ENCODE measurements around the gene MLYCD. TPM values are rescaled to one million over a fixed set of nuclear protein-coding genes. Genes with fewer than 3 reads are reported as not detected.

Gene MLYCD
- total and polyA plus RNA-seq, 4 donors: 1.6 to 9.2 (median 6.8) TPM

DNA sequence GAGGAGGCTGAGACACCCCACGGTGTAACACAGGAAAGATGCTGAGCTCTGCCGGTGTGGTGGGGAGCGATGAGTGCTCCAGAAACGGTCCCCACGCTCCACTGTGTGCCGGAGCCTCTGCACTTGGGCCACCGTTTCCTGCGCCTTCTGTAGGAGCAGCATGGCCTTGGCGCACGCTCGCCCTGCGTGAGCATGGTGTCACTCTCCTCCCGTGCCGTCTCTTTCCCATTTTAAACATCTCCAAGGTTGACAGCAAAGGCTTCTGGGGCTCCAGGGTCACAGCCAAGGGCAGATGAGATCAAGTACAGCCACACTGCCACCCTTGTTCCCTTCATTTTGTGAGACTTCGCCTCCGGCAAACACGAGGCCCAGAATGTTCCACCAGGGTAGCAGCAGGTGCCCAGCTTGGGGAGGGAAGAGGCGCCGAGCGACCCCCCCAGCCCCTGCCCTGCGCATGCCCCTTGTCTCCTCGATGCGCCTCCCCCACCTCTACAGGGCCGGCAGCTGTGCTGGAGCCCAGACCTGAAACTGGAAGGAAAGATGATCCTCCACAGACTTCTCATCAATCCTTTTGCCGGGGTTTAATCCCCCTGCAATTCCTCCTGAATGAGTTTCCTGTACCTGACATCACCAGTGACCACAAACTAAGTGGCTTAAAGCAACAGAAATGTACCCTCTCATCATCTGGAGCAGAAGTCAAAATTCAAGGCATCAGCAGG lies 34.2 kb downstream of the MLYCD start:
- H3K36me3 ChIP-seq (ENCODE audit: control insufficient read depth in 1 of 2, insufficient read depth in 2 of 2, low read length in 1 of 2): no peaks in the 10 kb centered on the region
- H3K27me3 ChIP-seq (ENCODE audit: control insufficient read depth in 1 of 2, insufficient read depth in 2 of 2, low read length in 1 of 2): no peaks in the 10 kb centered on the region
- H3K9me3 ChIP-seq (ENCODE audit: control insufficient read depth, low read length): no peaks in the 10 kb centered on the region
- DNase-seq: no peak
- H3K4me1 ChIP-seq (ENCODE audit: control insufficient read depth in 1 of 2, insufficient read depth in 2 of 2, low read length in 2 of 2): no peaks in the 10 kb centered on the region
- no peak overlapping the region for H3K27ac ChIP-seq (ENCODE audit: low read depth in 1 of 2, low read length in 2 of 2)
- intact Hi-C loops (cut with DNase I): no loop called here
- ATAC-seq (ENCODE audit: low FRiP score): no peak
- 85 to 88% methylated on average over 25 of the region's 25 CpGs for WGBS, 2 donors
- no peak overlapping the region for H3K4me3 ChIP-seq (ENCODE audit: low read length in 2 of 2)

DNA sequence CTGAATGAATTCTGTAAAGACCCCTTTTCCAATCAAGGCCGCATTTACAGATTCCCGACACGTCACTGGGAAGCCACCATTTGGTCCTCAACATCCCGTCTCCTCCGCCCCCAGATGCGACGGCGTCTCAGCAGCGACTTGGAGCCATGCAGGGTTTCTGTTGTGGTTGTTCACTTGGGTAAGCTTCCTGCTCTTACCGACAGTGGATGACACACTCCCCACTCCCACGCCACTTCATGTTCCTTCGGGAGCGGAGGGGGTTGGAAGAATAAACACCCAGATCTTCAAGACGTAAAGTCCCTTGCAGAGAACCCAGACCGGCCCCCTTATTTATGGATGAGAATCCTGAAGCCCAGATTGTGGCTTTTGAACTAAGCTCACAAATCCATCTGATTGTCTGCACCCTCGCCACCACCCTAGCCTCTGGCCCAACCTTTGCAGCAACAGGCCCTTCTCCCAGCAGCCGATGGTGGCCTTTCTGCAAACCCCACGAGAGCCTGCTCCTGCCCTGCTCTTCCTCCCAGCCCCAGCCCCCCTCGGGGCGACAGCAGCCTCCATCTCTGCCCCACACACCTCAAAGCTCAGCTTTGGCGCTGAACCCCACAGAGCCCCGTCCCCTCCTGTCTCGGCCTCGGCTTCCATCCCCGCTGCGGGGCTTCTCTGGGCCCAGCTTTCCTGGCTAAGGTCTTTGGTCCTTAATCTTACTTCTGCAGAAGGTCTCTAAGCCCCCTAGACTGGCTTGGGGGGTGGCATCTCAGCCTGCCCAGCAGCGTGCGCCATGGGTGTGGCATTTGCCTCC lies 35.2 kb downstream of the MLYCD start:
- H3K27me3 ChIP-seq (ENCODE audit: control insufficient read depth in 1 of 2, insufficient read depth in 2 of 2, low read length in 1 of 2): no peaks in the 10 kb centered on the region
- no peak overlapping the region for H3K4me3 ChIP-seq (ENCODE audit: low read length in 2 of 2)
- no peak overlapping the region for H3K27ac ChIP-seq (ENCODE audit: low read depth in 1 of 2, low read length in 2 of 2)
- ATAC-seq (ENCODE audit: low FRiP score): no peak
- intact Hi-C loops (cut with DNase I): no loop called here
- no peaks in the 10 kb centered on the region for H3K4me1 ChIP-seq (ENCODE audit: control insufficient read depth in 1 of 2, insufficient read depth in 2 of 2, low read length in 2 of 2)
- no peaks in the 10 kb centered on the region for H3K36me3 ChIP-seq (ENCODE audit: control insufficient read depth in 1 of 2, insufficient read depth in 2 of 2, low read length in 1 of 2)
- DNase-seq: no peak
- H3K9me3 ChIP-seq (ENCODE audit: control insufficient read depth, low read length): no peaks in the 10 kb centered on the region
- 70 to 73% methylated on average over 28 of the region's 28 CpGs for WGBS, 2 donors

DNA sequence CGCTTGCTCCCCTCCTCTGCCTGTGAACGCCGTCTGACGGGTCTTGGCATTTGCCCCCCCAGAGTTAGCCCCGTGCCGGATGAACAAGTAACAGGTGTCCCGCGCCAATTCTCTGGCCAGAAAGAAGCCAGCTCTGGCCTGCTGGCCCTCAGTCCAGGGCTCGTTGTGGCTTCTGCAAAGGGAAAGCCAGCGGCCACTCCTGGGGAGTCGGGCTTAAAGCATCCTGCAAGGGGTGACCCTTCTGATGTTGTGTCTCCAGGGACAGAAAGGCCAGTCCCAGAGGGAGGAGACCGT lies 35.7 kb downstream of the MLYCD start:
- no peak overlapping the region for H3K4me3 ChIP-seq (ENCODE audit: low read length in 2 of 2)
- H3K27me3 ChIP-seq (ENCODE audit: control insufficient read depth in 1 of 2, insufficient read depth in 2 of 2, low read length in 1 of 2): no peaks in the 10 kb centered on the region
- no peaks in the 10 kb centered on the region for H3K9me3 ChIP-seq (ENCODE audit: control insufficient read depth, low read length)
- no peaks in the 10 kb centered on the region for H3K4me1 ChIP-seq (ENCODE audit: control insufficient read depth in 1 of 2, insufficient read depth in 2 of 2, low read length in 2 of 2)
- ATAC-seq (ENCODE audit: low FRiP score): no peak
- WGBS, 2 donors: 57 to 60% methylated on average over 12 of the region's 12 CpGs
- no peak for DNase-seq
- H3K27ac ChIP-seq (ENCODE audit: low read depth in 1 of 2, low read length in 2 of 2): no peak overlapping the region
- intact Hi-C loops (cut with DNase I): no loop called here
- no peaks in the 10 kb centered on the region for H3K36me3 ChIP-seq (ENCODE audit: control insufficient read depth in 1 of 2, insufficient read depth in 2 of 2, low read length in 1 of 2)

DNA sequence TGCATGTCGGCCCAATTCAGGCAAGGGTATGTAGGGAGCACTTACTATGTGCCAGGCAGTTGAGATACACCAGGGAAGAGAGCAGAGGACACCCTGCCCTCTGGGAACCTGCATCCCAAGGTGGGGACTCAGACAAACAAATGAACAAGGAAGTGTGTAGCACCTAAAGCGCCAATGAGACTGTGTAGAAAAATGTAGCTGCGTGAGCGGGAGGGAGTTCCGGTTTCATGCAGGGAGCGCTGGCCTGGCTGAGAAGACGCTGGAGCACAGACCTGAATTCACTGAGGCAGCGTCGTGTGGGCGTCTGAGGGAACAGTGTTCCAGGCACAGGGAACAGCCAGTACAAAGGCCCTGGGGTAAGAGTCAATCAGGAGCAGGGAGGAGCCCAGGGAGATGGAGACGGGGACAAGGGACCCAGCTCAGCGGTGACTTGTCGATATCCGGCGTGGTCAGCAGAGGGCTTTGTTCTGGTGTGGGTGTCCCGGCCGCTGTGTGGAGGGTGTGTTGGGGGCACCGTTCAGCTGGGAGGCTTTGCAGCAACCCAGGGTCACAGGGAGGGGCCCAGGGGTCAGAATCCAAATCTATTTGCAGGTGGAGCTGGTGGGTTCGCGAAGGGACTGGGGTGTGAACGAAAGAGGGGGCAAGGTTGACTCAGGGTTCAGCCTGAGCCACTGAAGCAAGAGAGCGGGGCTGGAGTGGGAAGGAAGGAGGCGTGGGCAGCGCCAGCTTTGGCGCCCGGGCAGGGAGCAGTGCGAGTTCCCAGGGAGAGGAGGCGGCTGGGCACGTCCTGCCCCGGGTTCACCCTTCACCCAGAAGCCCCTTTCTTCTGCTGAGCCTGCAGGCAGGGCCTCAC lies 36.3 kb downstream of the MLYCD start:
- Histone ChIP-seq H3K27me3 (ENCODE audit: control insufficient read depth in 1 of 2, insufficient read depth in 2 of 2, low read length in 1 of 2) (no peaks in the 10 kb centered on the region), H3K4me3 (ENCODE audit: low read length in 2 of 2) (no peak overlapping the region), H3K36me3 (ENCODE audit: control insufficient read depth in 1 of 2, insufficient read depth in 2 of 2, low read length in 1 of 2) (no peaks in the 10 kb centered on the region), H3K27ac (ENCODE audit: low read depth in 1 of 2, low read length in 2 of 2) (no peak overlapping the region), H3K9me3 (ENCODE audit: control insufficient read depth, low read length) (no peaks in the 10 kb centered on the region), H3K4me1 (ENCODE audit: control insufficient read depth in 1 of 2, insufficient read depth in 2 of 2, low read length in 2 of 2) (no peaks in the 10 kb centered on the region)
- DNase-seq: no peak
- WGBS, 2 donors: 87 to 90% methylated on average over 26 to 30 of the region's 30 CpGs
- ATAC-seq (ENCODE audit: low FRiP score): no peak
- intact Hi-C loops (cut with DNase I): no loop called here

DNA sequence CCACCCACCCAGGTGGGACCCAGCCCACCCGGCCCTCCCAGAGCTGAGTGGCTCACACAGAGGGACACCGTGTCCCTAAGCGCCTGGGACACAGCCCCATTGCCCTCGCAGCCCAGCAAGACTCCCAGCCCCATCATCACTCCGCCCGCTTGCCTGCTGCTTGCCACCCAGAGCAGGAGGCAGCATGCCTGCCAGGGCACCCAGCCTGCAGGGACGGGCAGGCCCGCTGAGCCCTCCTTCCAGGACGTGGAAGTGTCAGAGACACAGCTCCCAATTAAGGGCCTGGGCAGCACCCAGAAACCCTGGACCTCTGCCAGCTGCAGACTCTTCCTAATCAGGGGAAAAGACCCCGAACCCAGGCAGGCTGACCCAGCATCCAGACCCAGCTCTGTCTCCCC lies 36.9 kb downstream of the MLYCD start:
- Histone ChIP-seq H3K9me3 (ENCODE audit: control insufficient read depth, low read length) (no peaks in the 10 kb centered on the region), H3K4me3 (ENCODE audit: low read length in 2 of 2) (no peak overlapping the region), H3K27ac (ENCODE audit: low read depth in 1 of 2, low read length in 2 of 2) (no peak overlapping the region), H3K4me1 (ENCODE audit: control insufficient read depth in 1 of 2, insufficient read depth in 2 of 2, low read length in 2 of 2) (no peaks in the 10 kb centered on the region), H3K36me3 (ENCODE audit: control insufficient read depth in 1 of 2, insufficient read depth in 2 of 2, low read length in 1 of 2) (no peaks in the 10 kb centered on the region), H3K27me3 (ENCODE audit: control insufficient read depth in 1 of 2, insufficient read depth in 2 of 2, low read length in 1 of 2) (no peaks in the 10 kb centered on the region)
- intact Hi-C loops (cut with DNase I): no loop called here
- ATAC-seq (ENCODE audit: low FRiP score): no peak
- 78 to 83% methylated on average over 10 of the region's 10 CpGs for WGBS, 2 donors
- DNase-seq: no peak

DNA sequence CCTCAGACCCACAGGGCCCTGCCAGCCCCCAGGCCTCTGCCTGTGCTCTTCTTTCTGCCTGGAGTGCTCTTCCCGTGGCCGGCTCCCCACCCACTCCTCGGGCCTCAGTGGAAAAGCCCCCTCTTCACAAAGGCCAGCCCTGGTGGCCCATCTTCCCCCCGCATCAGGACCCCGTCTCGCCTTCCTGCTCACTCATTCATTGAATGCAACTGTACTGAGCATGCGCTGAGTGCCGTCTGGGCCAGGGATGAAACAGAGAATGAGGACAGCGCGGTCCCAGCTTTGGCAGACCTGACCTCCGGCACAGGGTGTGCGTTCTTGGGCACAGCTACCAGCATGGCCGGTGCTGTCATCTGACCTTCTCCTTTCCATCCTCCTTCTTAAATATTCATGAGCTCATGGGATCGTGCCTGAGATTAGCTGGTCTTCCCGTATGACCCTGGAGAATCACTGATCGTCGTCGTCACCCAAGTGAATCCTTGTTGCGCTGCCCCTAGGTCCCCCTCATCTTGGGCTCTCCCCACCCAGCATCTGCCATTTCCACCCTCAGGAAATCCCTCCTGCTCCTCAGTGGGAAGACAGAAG lies 37.8 kb downstream of the MLYCD start:
- ATAC-seq (ENCODE audit: low FRiP score) (no peak), DNase-seq (peak in 1 of 2 donors; percentile 61)
- no peaks in the 10 kb centered on the region for H3K36me3 ChIP-seq (ENCODE audit: control insufficient read depth in 1 of 2, insufficient read depth in 2 of 2, low read length in 1 of 2)
- H3K9me3 ChIP-seq (ENCODE audit: control insufficient read depth, low read length): no peaks in the 10 kb centered on the region
- 86 to 90% methylated on average over 19 of the region's 19 CpGs for WGBS, 2 donors
- no peaks in the 10 kb centered on the region for H3K27me3 ChIP-seq (ENCODE audit: control insufficient read depth in 1 of 2, insufficient read depth in 2 of 2, low read length in 1 of 2)
- intact Hi-C loops (cut with DNase I): no loop called here
- no peak overlapping the region for H3K4me3 ChIP-seq (ENCODE audit: low read length in 2 of 2)
- no peak overlapping the region for H3K27ac ChIP-seq (ENCODE audit: low read depth in 1 of 2, low read length in 2 of 2)
- no peaks in the 10 kb centered on the region for H3K4me1 ChIP-seq (ENCODE audit: control insufficient read depth in 1 of 2, insufficient read depth in 2 of 2, low read length in 2 of 2)

DNA sequence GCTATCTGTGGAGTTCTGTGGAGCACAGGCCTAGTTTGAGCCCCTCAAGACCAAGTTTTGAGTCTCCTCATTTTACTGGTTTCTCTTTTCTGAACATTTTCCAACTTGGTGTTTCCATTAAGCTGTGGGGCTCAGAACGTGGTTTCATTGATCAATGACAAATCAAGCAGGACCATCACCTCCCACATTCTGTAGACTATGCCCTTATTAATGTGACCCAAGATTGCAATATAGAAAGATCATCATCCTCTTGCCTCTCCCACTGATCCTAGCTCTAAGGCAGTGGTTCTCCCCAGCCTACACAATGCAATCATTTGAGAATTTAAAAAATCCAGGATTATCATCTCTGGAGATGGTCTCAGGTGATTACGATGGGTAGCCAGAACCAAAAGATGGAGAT lies 38.4 kb downstream of the MLYCD start:
- no peaks in the 10 kb centered on the region for H3K4me1 ChIP-seq (ENCODE audit: control insufficient read depth in 1 of 2, insufficient read depth in 2 of 2, low read length in 2 of 2)

DNA sequence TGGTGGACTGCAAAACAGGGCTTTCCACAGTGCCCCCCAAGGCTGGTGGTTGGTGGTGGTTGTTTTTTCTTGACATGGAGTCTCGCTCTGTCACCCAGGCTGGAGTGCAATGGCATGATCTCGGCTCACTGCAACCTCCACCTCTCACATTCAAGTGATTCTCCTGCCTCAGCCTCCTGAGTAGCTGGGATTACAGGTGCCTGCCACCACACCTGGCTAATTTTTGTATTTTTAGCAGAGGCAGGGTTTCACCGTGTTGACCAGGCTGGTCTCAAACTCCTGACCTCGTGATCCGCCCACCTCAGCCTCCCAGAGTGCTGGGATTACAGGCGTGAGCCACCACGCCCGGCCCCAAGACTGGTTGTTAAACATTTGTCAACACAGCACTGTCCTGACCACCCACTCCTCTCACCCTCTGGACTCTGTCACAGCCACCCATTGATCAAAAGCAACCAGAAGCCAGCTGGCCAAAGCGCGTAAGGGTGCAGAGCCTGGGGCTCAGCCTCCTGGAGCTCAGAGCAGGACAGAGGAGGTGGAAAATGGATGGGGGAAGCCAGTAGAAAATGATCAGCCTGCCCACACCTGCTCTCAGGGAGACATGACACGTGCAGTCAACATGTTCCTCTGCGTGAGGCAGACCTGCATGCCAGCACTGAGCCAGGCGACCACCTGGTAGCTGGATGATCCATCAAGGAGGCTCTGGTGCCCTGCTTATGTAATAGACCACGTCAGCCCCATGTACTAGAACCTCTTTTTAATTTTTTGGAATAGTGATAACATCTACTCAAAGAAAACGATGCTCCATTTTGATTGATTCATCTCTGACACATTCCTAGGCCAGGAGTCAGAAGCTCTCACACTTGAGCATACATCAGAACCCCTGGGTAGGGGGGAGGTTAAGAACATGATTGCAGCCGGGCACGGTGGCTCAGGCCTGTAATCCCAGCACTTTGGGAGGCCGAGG lies 39.3 kb downstream of the MLYCD start:
- DNase-seq (no peak), ATAC-seq (ENCODE audit: low FRiP score) (no peak)
- H3K27ac ChIP-seq (ENCODE audit: low read depth in 1 of 2, low read length in 2 of 2): no peak overlapping the region
- H3K36me3 ChIP-seq (ENCODE audit: control insufficient read depth in 1 of 2, insufficient read depth in 2 of 2, low read length in 1 of 2): no peaks in the 10 kb centered on the region
- no peak overlapping the region for H3K4me3 ChIP-seq (ENCODE audit: low read length in 2 of 2)
- no peaks in the 10 kb centered on the region for H3K4me1 ChIP-seq (ENCODE audit: control insufficient read depth in 1 of 2, insufficient read depth in 2 of 2, low read length in 2 of 2)
- intact Hi-C loops (cut with DNase I): no loop called here
- no peaks in the 10 kb centered on the region for H3K27me3 ChIP-seq (ENCODE audit: control insufficient read depth in 1 of 2, insufficient read depth in 2 of 2, low read length in 1 of 2)
- WGBS, 2 donors: 93 to 94% methylated on average over 18 of the region's 18 CpGs
- no peaks in the 10 kb centered on the region for H3K9me3 ChIP-seq (ENCODE audit: control insufficient read depth, low read length)

More for the DNA sequence above, 38.4 kb downstream of the MLYCD start:
- WGBS, 2 donors: 93 to 94% methylated on average over 2 of the region's 2 CpGs
- no peaks in the 10 kb centered on the region for H3K27me3 ChIP-seq (ENCODE audit: control insufficient read depth in 1 of 2, insufficient read depth in 2 of 2, low read length in 1 of 2)
- DNase-seq: no peak
- H3K4me3 ChIP-seq (ENCODE audit: low read length in 2 of 2): no peak overlapping the region
- H3K36me3 ChIP-seq (ENCODE audit: control insufficient read depth in 1 of 2, insufficient read depth in 2 of 2, low read length in 1 of 2): no peaks in the 10 kb centered on the region
- H3K9me3 ChIP-seq (ENCODE audit: control insufficient read depth, low read length): no peaks in the 10 kb centered on the region
- intact Hi-C loops (cut with DNase I): no loop called here
- ATAC-seq (ENCODE audit: low FRiP score): no peak
- no peak overlapping the region for H3K27ac ChIP-seq (ENCODE audit: low read depth in 1 of 2, low read length in 2 of 2)
